ENCODE results near the gene MAPKAP1.

DNA sequence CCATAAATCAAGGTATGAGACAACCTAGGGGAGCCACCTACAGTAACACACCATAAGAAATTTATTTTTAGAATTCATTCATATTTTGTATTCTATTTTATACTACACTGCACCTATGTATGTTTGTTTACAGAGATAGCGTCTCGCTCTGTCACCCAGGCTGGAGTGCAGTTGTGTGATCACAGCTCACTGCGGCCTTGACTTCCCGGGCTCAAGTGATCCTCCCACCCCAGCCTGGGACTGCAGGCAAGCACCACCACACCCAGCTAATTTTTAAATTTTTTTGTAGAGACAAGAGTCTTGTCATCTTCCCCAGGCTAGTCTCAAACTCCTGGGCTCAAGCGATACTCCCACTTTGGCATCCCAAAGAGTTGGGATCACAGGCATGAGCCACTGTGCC, 25.4 kb downstream of the MAPKAP1 start:
- TF ChIP-seq, protein P1, sequence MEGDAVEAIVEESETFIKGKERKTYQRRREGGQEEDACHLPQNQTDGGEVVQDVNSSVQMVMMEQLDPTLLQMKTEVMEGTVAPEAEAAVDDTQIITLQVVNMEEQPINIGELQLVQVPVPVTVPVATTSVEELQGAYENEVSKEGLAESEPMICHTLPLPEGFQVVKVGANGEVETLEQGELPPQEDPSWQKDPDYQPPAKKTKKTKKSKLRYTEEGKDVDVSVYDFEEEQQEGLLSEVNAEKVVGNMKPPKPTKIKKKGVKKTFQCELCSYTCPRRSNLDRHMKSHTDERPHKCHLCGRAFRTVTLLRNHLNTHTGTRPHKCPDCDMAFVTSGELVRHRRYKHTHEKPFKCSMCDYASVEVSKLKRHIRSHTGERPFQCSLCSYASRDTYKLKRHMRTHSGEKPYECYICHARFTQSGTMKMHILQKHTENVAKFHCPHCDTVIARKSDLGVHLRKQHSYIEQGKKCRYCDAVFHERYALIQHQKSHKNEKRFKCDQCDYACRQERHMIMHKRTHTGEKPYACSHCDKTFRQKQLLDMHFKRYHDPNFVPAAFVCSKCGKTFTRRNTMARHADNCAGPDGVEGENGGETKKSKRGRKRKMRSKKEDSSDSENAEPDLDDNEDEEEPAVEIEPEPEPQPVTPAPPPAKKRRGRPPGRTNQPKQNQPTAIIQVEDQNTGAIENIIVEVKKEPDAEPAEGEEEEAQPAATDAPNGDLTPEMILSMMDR (IDR thresholded peaks at IDR 0.05): no peak
- TF ChIP-seq EZH2 (IDR thresholded peaks at IDR 0.05): no peak
